ENCODE data around the gene AMH. TPM values are rescaled to one million over a fixed set of nuclear protein-coding genes. Genes with fewer than 3 reads are reported as not detected.

The AMH gene
- polyA plus RNA-seq, 1 donor (not counting 4 experiments of a cell fraction or from before 2014, with no cell fraction given) = 0.07 TPM

- H2AFZ ChIP-seq (ENCODE audit: control insufficient read depth, low read length) = no peak overlapping the region
- no peak overlapping the region for H3K4me2 ChIP-seq (ENCODE audit: control insufficient read depth, extremely low read depth, insufficient read depth, low read depth, low read length)
- dilution Hi-C loops (cut with MboI; ENCODE audit: extremely low pct_ligation_motif_present, low sequenced_read_pairs) = no loop called here
- H3K27me3 ChIP-seq (ENCODE audit: control insufficient read depth, extremely low read depth, insufficient read depth, low read length) = no peaks in the 10 kb centered on the region
- H3K27ac ChIP-seq (ENCODE audit: control insufficient read depth, insufficient read depth, low read length) = no peak overlapping the region
- no peak overlapping the region for H3K4me3 ChIP-seq (ENCODE audit: control insufficient read depth in 2 of 3, extremely low read depth in 1 of 3, insufficient read depth in 2 of 3, low read depth in 1 of 3, low read length in 3 of 3)
- H3K4me1 ChIP-seq (ENCODE audit: control insufficient read depth, extremely low read depth, insufficient read depth, low read length) = no peaks in the 10 kb centered on the region
- peaks cover 7% of the 10 kb centered on the region for H4K20me1 ChIP-seq (ENCODE audit: control insufficient read depth, extremely low read depth, insufficient read depth, low read length)
- H3K9me1 ChIP-seq (ENCODE audit: control insufficient read depth, extremely low read depth, insufficient read depth, low read length) = no peaks in the 10 kb centered on the region
- H3K9ac ChIP-seq (ENCODE audit: control insufficient read depth, extremely low read depth, insufficient read depth, low read length) = no peak overlapping the region
- peaks cover 22 to 29% of the 10 kb centered on the region in 2 experiments for H3K36me3 ChIP-seq (ENCODE audit: control insufficient read depth in 2 of 2, extremely low read depth in 1 of 2, insufficient read depth in 2 of 2, low read length in 2 of 2)
- DNase-seq (ENCODE audit: low read depth, low spot score) (no peak), FAIRE-seq (no peak)
- H3K79me2 ChIP-seq (ENCODE audit: control insufficient read depth, insufficient read depth, low read length) = no peaks in the 10 kb centered on the region
- H3K9me3 ChIP-seq (ENCODE audit: control insufficient read depth, low read depth, low read length) = no peaks in the 10 kb centered on the region
- TF ChIP-seq EZH2 (IDR thresholded peaks at IDR 0.05; ENCODE audit: low read length) (no peak), CTCF (optimal IDR thresholded peaks at IDR 0.05 in 1 of 3, IDR thresholded peaks at IDR 0.05 in 1 of 3, conservative IDR thresholded peaks at IDR 0.05 in 1 of 3; ENCODE audit: extremely low read depth in 1 of 3, insufficient read depth in 2 of 3, low read length in 3 of 3) (no peak)
Observed at GRCh38 chr19:2226840-2227360, 22.2 kb upstream of the AMH start.

DNA sequence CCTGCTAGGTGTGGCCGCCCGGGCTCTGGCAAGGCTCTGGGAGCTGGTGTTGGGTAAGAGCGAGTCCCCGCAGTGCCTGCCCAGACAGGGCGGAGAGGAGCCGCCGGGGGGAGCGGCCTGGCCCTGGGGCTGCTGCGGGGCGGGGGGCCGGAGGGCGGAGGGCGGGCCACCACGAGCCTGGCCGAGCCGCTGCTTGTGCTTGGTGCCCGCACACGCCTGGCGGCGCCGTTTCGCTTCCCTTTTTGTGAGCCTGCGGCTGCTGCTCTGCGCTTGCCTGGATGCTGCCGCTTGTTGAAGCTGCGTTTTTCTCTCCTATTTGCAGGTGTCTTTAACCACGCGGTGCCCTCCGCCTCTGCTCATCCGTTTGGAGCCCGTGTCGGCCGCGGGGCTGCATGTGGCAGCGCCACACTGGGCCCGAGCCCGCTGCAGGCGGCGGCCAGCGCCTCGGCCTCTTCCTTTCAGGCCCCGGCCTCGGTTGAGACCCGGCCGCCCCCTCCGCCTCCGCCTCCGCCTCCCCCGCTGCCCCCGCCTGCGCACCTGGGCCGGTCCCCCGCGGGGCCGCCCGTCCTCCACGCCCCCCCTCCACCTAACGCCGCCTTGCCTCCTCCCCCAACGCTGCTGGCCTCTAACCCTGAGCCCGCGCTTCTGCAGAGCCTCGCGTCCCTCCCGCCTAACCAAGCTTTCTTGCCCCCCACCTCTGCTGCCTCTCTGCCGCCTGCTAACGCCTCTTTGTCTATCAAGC lies 21.5 kb upstream of the AMH start:
- no peak overlapping the region for H3K9ac ChIP-seq (ENCODE audit: control insufficient read depth, extremely low read depth, insufficient read depth, low read length)
- no peak overlapping the region for H3K27ac ChIP-seq (ENCODE audit: control insufficient read depth, insufficient read depth, low read length)
- no peak overlapping the region for H2AFZ ChIP-seq (ENCODE audit: control insufficient read depth, low read length)
- H3K4me2 ChIP-seq (ENCODE audit: control insufficient read depth, extremely low read depth, insufficient read depth, low read depth, low read length) = no peak overlapping the region
- dilution Hi-C loops (cut with MboI; ENCODE audit: extremely low pct_ligation_motif_present, low sequenced_read_pairs) = no loop called here
- H3K9me3 ChIP-seq (ENCODE audit: control insufficient read depth, low read depth, low read length) = no peaks in the 10 kb centered on the region
- no peak overlapping the region for H3K4me3 ChIP-seq (ENCODE audit: control insufficient read depth in 2 of 3, extremely low read depth in 1 of 3, insufficient read depth in 2 of 3, low read depth in 1 of 3, low read length in 3 of 3)
- no peaks in the 10 kb centered on the region for H3K27me3 ChIP-seq (ENCODE audit: control insufficient read depth, extremely low read depth, insufficient read depth, low read length)
- no peaks in the 10 kb centered on the region for H3K4me1 ChIP-seq (ENCODE audit: control insufficient read depth, extremely low read depth, insufficient read depth, low read length)
- no peak for FAIRE-seq
- peak in 1 of 3 experiments; percentile 30 for TF ChIP-seq CTCF (optimal IDR thresholded peaks at IDR 0.05 in 1 of 3, IDR thresholded peaks at IDR 0.05 in 1 of 3, conservative IDR thresholded peaks at IDR 0.05 in 1 of 3; ENCODE audit: extremely low read depth in 1 of 3, insufficient read depth in 2 of 3, low read length in 3 of 3)
- no peak for TF ChIP-seq EZH2 (IDR thresholded peaks at IDR 0.05; ENCODE audit: low read length)
- no peak for DNase-seq (ENCODE audit: low read depth, low spot score)
- H3K9me1 ChIP-seq (ENCODE audit: control insufficient read depth, extremely low read depth, insufficient read depth, low read length) = no peaks in the 10 kb centered on the region
- peaks cover under 1% of the 10 kb centered on the region for H3K79me2 ChIP-seq (ENCODE audit: control insufficient read depth, insufficient read depth, low read length)
- peaks cover 7% of the 10 kb centered on the region for H4K20me1 ChIP-seq (ENCODE audit: control insufficient read depth, extremely low read depth, insufficient read depth, low read length)
- peaks cover 22 to 33% of the 10 kb centered on the region in 2 experiments for H3K36me3 ChIP-seq (ENCODE audit: control insufficient read depth in 2 of 2, extremely low read depth in 1 of 2, insufficient read depth in 2 of 2, low read length in 2 of 2)

Data from keratinocyte (primary cell).